T-helper 1 cell (primary cell): ENCODE measurements around the gene CDH4.
A peak's percentile ranks its signal among the peaks of the same experiment; 100 is the strongest.

Source experiments
- DNase-seq, 5 donors: peaks; one replicate each; pipeline ENCODE4 v3.0.0-alpha.2; 2012 to 2020

Gene CDH4

DNA sequence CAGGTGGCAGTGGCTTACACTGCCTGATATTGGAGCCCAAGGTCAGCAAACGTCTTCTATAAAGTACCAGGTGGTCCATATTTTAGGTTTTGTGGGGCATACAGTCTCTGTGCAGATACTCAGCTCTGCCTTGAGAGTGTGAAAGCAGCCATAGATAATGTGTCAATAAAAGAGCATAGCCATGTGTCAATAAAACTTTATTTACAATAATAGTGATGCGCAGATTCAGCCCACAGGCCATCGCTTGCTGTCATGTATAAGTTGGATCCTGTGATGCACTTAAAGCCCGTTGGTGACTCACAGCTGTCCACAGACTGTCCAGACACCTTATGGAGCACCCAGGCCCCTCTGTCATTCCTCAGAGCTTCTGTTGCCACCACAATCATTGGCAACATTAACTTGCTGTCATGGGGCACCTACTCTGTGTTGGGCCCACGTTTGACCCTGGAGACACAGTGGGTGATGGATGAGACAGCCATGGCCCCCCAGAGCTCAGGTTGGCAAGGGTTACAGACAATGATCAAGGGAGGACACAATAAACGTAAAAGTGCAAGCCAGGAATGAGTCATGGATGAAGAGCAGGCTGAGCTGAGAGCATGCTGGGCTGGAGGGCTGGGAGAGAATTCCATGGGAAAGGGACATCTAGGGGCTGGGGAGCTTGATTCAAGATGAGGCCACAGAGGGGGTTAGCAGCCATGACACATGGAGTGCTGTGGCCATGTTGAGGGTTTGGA lies 640.0 kb downstream of the CDH4 start:
- no peak for DNase-seq

GRCh38 chr20:61895016-61895415 lies 643.0 kb downstream of the CDH4 start:
- DNase-seq: no peak

DNA sequence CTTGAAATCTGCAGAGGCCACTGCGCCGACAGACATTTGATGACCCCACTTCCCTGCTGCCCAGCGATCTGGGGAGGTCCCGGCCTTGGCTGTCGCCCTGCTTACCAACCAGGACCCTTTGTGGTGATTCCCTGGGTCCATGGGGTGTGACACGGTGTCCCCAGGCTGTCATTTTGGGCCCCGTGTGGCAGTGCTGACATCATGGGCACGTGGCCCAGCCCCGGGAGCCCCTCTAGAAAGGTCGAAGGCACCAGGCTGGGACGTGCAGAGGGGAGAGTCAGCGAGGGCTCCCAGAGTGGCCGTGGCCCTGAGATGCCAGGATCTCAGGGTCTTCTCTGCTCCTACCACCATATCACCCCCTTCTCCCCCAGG lies 643.6 kb downstream of the CDH4 start:
- DNase-seq: no peak

DNA sequence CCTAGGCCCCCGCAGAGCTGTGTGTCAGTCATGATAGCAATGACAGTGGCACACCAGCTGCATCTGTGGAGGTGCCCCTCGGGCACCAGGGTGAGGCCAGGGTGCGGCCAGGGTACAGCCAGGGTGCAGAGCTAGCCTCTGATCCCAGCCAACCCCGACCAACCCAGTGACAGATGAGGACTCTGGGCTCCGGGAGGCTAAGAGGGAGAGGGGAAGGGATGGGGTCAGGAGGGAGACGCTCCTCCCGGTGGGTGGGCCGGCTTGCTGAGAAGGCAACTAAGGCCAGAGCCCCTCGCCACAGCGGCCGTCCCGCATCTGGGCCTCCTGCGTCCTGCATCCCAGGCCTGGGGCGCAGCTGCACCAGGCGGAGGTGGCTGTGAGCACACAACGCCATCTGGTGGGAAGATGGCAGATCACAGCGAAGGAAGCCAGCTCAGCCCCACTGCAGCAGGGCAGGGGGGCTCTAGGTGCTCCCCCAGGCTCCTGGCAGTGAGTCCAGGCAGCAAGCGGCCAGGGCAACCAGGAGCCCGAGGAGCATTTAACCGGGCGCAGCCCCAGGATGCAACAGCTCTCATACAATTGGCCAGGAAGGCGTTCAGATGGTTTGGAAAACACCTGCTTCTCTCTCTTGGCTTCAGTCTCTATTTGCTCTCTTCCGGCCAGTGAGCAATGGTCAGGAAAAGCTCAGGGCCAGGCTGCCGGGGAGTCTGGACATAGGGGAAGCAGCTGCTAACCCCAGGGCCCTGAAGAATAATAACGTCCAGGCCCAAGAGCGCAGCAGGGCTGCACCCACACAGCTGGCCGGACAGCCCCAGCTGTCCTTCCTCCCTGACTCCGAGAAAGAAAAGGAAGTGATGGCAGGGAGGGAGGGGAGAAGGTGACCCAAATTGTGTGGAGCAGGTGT lies 644.2 kb downstream of the CDH4 start:
- DNase-seq: peak in 2 of 5 donors; percentile 6 to 12

- DNase-seq: no peak
Measured at GRCh38 chr20:61897401-61898295, 645.6 kb downstream of the CDH4 start.

- no peak for DNase-seq
Measured at GRCh38 chr20:61898405-61898804, 646.3 kb downstream of the CDH4 start.

DNA sequence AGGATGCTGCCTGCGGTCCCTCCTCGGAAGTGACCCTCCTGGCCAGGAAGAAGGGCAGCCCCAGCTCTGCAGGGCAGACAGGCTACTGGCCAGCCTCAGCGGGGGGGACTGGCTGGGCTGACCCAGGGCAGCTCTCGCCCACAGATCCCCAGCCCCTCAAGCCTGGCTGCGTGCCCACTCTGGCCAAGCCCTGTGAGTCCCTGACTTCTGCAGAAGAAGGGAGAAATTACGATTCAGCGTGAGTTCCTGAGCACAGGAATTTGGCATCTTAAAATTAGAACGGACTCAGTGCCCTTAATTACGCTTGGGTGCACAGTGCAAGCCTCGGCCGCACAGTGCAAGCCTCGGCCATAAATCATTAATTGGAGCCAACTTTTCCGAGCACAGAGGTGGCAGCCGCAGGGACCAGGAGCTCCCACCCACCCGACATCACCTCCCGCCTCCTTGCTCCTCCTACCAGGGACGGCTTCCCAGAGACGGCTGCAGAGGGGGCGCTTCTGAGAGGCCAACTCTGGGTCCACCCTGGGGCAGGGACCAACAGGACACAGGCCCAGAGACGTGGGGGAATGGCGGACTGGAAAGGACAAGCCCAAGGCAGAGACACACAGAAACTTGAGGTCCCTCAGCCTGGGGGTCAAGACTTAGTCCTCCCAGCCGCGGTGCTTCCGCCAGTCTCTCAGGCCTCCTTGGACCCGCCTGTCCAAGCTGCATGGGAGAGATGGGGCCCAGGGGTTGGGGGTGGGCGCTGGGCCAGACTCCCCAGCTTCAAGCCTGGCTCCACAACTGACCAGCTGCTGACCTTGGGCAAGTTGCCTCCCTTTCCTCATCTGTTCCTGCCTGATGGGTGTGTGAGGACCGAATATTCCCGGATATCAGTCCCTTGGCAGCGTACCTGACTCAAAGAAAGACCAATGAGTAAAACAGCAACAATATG lies 648.2 kb downstream of the CDH4 start:
- no peak for DNase-seq

- no peak for DNase-seq
Measured at GRCh38 chr20:61900945-61901293, 648.9 kb downstream of the CDH4 start.

DNA sequence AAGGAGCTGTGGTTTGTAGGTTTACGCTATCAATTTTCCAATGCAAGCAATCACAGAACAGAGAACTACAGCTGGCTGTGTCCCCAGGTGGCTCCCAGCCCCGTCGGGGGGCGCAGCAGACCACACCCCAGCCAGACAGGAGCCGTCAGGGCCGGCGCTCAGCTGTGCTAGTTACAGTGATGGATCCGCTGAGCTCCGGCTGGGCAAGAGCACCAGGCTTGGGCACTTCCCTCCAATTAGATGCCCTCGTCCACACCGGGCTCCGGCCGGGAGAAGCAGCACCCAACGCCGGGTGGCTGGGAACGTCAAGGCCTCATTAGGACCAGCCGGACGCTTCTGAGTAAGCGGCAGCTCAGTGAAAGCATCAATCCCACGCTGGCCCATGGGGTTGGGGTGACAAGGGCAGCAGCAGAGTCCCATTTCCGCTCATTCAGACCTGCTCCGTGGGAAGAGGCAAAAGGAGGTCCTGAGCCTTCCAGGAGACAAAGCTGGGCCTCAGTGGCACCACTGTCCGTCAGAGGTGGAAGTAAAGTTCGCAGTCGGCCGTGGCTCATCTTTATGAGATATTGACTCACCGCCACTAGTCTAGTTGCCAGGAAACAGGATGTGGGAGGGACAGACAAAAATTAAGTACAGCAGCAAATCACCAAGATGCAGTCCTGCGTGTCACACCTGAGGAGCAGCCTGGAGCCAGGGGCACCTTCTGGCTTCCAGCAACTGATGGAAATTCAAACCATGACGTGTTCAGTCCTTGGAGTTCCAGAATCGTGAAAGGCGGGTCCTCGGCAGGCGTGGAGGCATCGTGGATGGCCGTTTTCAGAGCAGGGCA lies 649.5 kb downstream of the CDH4 start:
- DNase-seq: no peak

DNA sequence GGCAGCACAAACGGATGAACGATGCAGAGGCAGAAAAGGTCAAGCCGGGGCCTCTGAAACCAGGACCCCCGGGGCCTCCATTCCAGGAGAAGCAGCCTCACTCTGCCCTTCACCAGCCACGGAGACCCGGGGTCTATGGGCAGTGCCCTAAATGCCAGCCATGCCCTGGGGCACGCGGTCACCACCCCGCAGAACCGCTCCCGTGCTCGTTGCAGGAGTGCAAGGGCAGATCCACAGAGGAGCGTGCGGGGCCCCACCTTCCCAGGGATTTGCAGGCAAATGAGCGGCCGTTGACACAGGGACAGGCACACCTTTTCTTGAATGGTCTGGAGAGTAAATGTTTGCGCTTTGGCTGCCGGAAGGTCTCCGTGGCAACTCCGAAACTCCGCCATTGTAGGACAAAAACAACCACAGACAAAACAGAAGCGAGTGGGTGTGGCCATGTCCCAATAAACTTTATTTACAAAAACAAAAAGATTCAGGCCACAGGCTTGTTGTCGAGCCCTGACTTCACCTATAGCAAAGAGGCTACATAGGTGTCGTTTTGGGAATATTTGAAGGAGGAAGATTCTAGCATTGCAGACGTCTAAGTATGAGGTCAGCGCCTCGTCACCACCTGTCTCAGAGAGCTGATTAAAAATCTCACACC lies 650.3 kb downstream of the CDH4 start:
- no peak for DNase-seq

DNA sequence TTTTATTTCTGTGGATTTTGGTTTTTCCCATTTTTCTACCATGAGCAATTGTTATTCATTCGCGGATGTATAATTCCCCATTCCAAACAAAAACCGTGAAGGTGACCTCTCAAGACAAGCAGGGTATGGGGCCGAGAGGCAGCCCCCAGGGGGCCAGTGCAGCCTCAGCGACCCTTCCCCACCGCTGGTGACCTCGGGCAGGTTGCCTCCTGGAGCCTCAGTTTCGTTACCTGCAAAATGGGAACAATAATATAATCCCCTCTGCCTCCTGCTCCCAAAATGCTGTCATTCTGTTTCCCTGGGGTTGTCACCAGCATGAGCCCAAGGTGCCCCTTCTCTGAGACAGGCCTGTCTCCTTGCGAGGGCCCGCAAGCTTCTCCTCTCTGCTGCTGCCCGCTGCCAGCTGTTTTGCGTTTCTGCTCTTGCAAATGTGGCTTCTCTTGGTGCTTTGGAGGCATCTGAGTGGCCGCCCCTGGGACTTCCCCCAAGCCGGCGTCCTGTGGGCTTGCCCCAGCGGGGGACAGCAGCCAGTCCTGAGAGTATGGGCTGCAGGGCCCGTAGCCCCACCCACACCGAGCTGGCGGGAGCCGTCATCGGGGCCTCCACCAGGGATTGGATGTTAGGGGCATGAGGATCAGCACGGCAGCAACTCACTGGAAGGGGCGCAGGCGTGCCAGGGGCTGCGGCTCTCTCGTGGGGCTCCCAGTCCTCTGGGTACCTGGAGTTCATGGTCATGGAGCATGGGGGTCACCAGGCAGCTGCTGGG lies 651.7 kb downstream of the CDH4 start:
- no peak for DNase-seq

DNA sequence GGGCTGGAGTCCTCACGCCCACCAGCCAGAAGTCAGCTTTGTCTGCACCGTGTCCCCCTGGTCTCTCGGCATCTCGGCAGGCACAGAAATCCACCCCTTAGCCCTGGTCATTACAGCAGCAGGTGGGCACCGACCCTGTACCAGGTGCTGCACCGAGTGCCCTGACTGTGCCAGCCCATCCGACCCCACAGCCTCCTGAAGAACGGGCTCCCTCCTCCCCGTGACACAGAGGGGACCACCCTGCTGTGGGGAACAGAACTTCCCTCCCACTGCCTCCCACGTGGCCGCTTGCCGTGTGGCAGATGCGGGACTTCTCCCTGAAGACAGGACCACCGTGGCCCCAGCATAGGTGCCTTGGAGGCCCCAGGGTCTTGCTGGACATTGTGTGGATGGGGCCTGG lies 652.4 kb downstream of the CDH4 start:
- DNase-seq: no peak

- no peak for DNase-seq
Measured at GRCh38 chr20:61905781-61906523, 653.9 kb downstream of the CDH4 start.

- no peak for DNase-seq
Measured at GRCh38 chr20:61907081-61907891, 655.2 kb downstream of the CDH4 start.

DNA sequence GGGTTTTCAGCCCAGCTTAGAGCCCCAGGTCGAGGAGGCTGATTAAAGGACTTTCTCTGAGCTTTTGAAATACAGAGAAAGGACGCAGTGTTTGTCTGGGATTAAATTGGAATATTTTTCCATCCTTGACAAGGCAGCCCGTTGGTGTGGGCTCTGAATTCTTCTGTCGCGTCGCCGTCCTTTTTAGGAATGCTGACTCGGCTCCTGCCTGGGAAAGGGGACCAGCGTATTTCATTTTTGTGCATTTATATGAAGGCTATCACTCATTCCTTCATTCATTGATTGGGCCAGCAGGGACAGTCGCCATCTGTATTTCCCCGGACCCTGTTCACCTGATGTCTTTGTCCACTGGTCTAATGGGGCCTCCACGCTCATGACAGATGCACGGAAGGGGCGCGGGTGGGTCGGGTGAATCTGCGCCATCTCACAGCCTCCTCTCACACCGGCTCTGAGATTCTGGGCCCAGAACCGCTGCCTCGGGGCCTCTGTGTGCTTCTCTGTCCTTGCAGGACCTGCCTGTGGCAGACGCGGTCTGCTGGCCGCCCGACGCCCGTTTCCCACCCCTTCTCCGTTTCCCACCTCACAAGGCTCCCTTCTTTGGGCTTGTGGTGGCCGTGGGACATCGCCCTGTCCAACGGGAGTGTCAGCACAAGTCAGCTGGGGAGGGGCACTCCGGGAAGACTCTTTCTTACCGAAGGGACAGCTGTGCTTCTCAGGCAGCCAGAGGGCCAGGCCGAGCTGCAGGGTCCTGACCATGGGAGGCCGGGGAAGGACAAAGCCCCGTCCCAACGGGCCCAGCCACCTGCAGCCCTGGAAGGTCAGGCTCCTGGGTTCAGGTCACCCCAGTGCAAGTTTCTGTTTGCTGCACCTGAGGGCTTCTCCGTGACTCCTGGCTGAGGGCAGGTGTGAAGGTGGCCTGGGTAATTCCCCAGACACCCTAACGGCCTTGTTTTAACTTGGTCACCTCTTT lies 656.3 kb downstream of the CDH4 start:
- no peak for DNase-seq

DNA sequence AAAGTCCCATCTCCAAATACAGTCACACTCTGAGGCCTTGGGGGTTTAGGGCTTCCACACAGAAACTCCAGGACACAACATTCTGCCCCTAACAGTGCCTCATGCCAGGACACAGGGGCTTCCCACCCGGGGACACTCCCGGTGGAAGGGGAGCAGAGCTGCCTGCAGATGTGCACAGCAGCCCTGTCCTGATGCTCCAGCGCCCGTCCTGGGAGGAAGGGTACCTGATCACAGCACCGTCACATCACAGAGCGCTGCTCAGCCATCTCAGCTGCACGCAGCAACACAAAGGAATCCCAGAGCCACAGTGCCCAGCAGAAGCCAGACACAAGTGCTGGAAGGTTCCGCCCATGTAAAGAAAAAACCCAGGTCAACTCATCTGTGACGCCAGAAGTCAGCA lies 657.0 kb downstream of the CDH4 start:
- no peak for DNase-seq

DNA sequence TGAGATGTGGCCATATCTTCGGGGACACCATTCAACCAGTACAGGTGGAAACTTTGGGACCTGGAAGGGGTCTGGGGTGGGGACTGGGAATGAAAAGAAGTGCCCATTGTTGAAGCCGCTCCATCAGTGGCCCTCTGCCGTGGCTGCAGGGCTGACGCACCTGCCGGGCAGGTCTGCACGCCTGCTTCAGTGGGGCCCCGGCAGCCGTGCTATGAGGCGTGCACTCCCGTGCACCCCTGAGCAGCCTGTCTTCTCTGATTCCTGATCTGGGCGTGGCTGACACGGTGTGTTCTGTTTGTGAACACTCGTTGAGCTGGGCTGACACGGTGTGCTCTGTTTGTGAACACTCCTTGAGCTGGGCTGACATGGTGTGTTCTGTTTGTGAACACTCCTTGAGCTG lies 657.8 kb downstream of the CDH4 start:
- no peak for DNase-seq
